Measurements from ENCODE around the gene IFNB1.
A peak's percentile ranks its signal among the peaks of the same experiment; 100 is the strongest.

Gene IFNB1

GRCh38 chr9:21060919-21061561, 16.7 kb downstream of the IFNB1 start:
- Histone ChIP-seq H3K4me3 (ENCODE audit: low read length) (no peak overlapping the region), H3K9me3 (replicated peaks; ENCODE audit: low read length) (no peaks in the 10 kb centered on the region), H3K9ac (ENCODE audit: low read depth, low read length) (no peak overlapping the region), H3K4me2 (ENCODE audit: low read length) (no peak overlapping the region), H3K27me3 (ENCODE audit: control insufficient read depth, insufficient read depth, low read length) (no peaks in the 10 kb centered on the region), H3K4me1 (ENCODE audit: control insufficient read depth, insufficient read depth, low read length) (no peaks in the 10 kb centered on the region), H3K36me3 (ENCODE audit: insufficient read depth, low read length) (no peaks in the 10 kb centered on the region)

- no peaks in the 10 kb centered on the region for H3K4me1 ChIP-seq (ENCODE audit: control insufficient read depth, insufficient read depth, low read length)
- no peak overlapping the region for H3K4me3 ChIP-seq (ENCODE audit: low read length)
- no peaks in the 10 kb centered on the region for H3K27me3 ChIP-seq (ENCODE audit: control insufficient read depth, insufficient read depth, low read length)
- no peaks in the 10 kb centered on the region for H3K36me3 ChIP-seq (ENCODE audit: insufficient read depth, low read length)
- no peak overlapping the region for H3K4me2 ChIP-seq (ENCODE audit: low read length)
- H3K9ac ChIP-seq (ENCODE audit: low read depth, low read length), result no peak overlapping the region
- no peaks in the 10 kb centered on the region for H3K9me3 ChIP-seq (replicated peaks; ENCODE audit: low read length)
Measured at GRCh38 chr9:21056931-21057330, 20.8 kb downstream of the IFNB1 start.

GRCh38 chr9:21053851-21054250, 23.9 kb downstream of the IFNB1 start:
- no peak overlapping the region for H3K4me3 ChIP-seq (ENCODE audit: low read length)
- H3K36me3 ChIP-seq (ENCODE audit: insufficient read depth, low read length), result no peaks in the 10 kb centered on the region
- no peak overlapping the region for H3K9ac ChIP-seq (ENCODE audit: low read depth, low read length)
- no peak overlapping the region for H3K4me2 ChIP-seq (ENCODE audit: low read length)
- H3K27me3 ChIP-seq (ENCODE audit: control insufficient read depth, insufficient read depth, low read length), result no peaks in the 10 kb centered on the region
- H3K9me3 ChIP-seq (replicated peaks; ENCODE audit: low read length), result no peaks in the 10 kb centered on the region
- H3K4me1 ChIP-seq (ENCODE audit: control insufficient read depth, insufficient read depth, low read length), result no peaks in the 10 kb centered on the region

- no peaks in the 10 kb centered on the region for H3K36me3 ChIP-seq (ENCODE audit: insufficient read depth, low read length)
- H3K4me2 ChIP-seq (ENCODE audit: low read length), result no peak overlapping the region
- H3K4me3 ChIP-seq (ENCODE audit: low read length), result no peak overlapping the region
- no peaks in the 10 kb centered on the region for H3K27me3 ChIP-seq (ENCODE audit: control insufficient read depth, insufficient read depth, low read length)
- no peaks in the 10 kb centered on the region for H3K9me3 ChIP-seq (replicated peaks; ENCODE audit: low read length)
- no peaks in the 10 kb centered on the region for H3K4me1 ChIP-seq (ENCODE audit: control insufficient read depth, insufficient read depth, low read length)
- no peak overlapping the region for H3K9ac ChIP-seq (ENCODE audit: low read depth, low read length)
Measured at GRCh38 chr9:21047281-21047691, 30.5 kb downstream of the IFNB1 start.

GRCh38 chr9:21043841-21044240, 33.9 kb downstream of the IFNB1 start:
- no peaks in the 10 kb centered on the region for H3K27me3 ChIP-seq (ENCODE audit: control insufficient read depth, insufficient read depth, low read length)
- H3K4me1 ChIP-seq (ENCODE audit: control insufficient read depth, insufficient read depth, low read length), result no peaks in the 10 kb centered on the region
- no peak overlapping the region for H3K4me3 ChIP-seq (ENCODE audit: low read length)
- no peak overlapping the region for H3K9ac ChIP-seq (ENCODE audit: low read depth, low read length)
- no peak overlapping the region for H3K4me2 ChIP-seq (ENCODE audit: low read length)
- no peaks in the 10 kb centered on the region for H3K36me3 ChIP-seq (ENCODE audit: insufficient read depth, low read length)
- H3K9me3 ChIP-seq (replicated peaks; ENCODE audit: low read length), result no peaks in the 10 kb centered on the region

- no peak overlapping the region for H3K4me3 ChIP-seq (ENCODE audit: low read length)
- no peak overlapping the region for H3K4me2 ChIP-seq (ENCODE audit: low read length)
- H3K36me3 ChIP-seq (ENCODE audit: insufficient read depth, low read length), result no peaks in the 10 kb centered on the region
- no peaks in the 10 kb centered on the region for H3K4me1 ChIP-seq (ENCODE audit: control insufficient read depth, insufficient read depth, low read length)
- H3K27me3 ChIP-seq (ENCODE audit: control insufficient read depth, insufficient read depth, low read length), result no peaks in the 10 kb centered on the region
- no peaks in the 10 kb centered on the region for H3K9me3 ChIP-seq (replicated peaks; ENCODE audit: low read length)
- H3K9ac ChIP-seq (ENCODE audit: low read depth, low read length), result no peak overlapping the region
Measured at GRCh38 chr9:21042466-21042865, 35.3 kb downstream of the IFNB1 start.

- Histone ChIP-seq H3K4me1 (ENCODE audit: control insufficient read depth, insufficient read depth, low read length) (no peaks in the 10 kb centered on the region), H3K4me2 (ENCODE audit: low read length) (no peak overlapping the region), H3K36me3 (ENCODE audit: insufficient read depth, low read length) (no peaks in the 10 kb centered on the region), H3K9ac (ENCODE audit: low read depth, low read length) (no peak overlapping the region), H3K9me3 (replicated peaks; ENCODE audit: low read length) (no peaks in the 10 kb centered on the region), H3K27me3 (ENCODE audit: control insufficient read depth, insufficient read depth, low read length) (no peaks in the 10 kb centered on the region), H3K4me3 (ENCODE audit: low read length) (no peak overlapping the region)
Measured at GRCh38 chr9:21039302-21039701, 38.4 kb downstream of the IFNB1 start.

GRCh38 chr9:21037278-21037677, 40.5 kb downstream of the IFNB1 start:
- no peaks in the 10 kb centered on the region for H3K36me3 ChIP-seq (ENCODE audit: insufficient read depth, low read length)
- H3K4me3 ChIP-seq (ENCODE audit: low read length), result no peak overlapping the region
- no peak overlapping the region for H3K9ac ChIP-seq (ENCODE audit: low read depth, low read length)
- H3K4me1 ChIP-seq (ENCODE audit: control insufficient read depth, insufficient read depth, low read length), result no peaks in the 10 kb centered on the region
- H3K27me3 ChIP-seq (ENCODE audit: control insufficient read depth, insufficient read depth, low read length), result no peaks in the 10 kb centered on the region
- no peaks in the 10 kb centered on the region for H3K9me3 ChIP-seq (replicated peaks; ENCODE audit: low read length)
- no peak overlapping the region for H3K4me2 ChIP-seq (ENCODE audit: low read length)

GRCh38 chr9:21031808-21032183, 45.9 kb downstream of the IFNB1 start:
- H3K36me3 ChIP-seq (ENCODE audit: insufficient read depth, low read length), result no peaks in the 10 kb centered on the region
- H3K4me3 ChIP-seq (ENCODE audit: low read length), result peak overlapping the region; percentile 64
- H3K9me3 ChIP-seq (replicated peaks; ENCODE audit: low read length), result no peaks in the 10 kb centered on the region
- H3K27me3 ChIP-seq (ENCODE audit: control insufficient read depth, insufficient read depth, low read length), result no peaks in the 10 kb centered on the region
- H3K9ac ChIP-seq (ENCODE audit: low read depth, low read length), result peak overlapping the region; percentile 53
- H3K4me2 ChIP-seq (ENCODE audit: low read length), result peak overlapping the region; percentile 77
- H3K4me1 ChIP-seq (ENCODE audit: control insufficient read depth, insufficient read depth, low read length), result peaks cover 28% of the 10 kb centered on the region

GRCh38 chr9:21031091-21031807, 46.5 kb downstream of the IFNB1 start, which contains the start of gene HACD4:
HACD4 (minus strand) TSS chr9:21031640; CDS start chr9:21031590, 50 bp downstream.
- H3K9me3 ChIP-seq (replicated peaks; ENCODE audit: low read length), result no peaks in the 10 kb centered on the region
- peak within 1 kb of the TSS; percentile 53 for H3K9ac ChIP-seq (ENCODE audit: low read depth, low read length)
- H3K4me2 ChIP-seq (ENCODE audit: low read length), result peak within 1 kb of the TSS; percentile 77
- H3K36me3 ChIP-seq (ENCODE audit: insufficient read depth, low read length), result no peaks in the 10 kb centered on the region
- H3K27me3 ChIP-seq (ENCODE audit: control insufficient read depth, insufficient read depth, low read length), result no peaks in the 10 kb centered on the region
- peak within 1 kb of the TSS; percentile 64 for H3K4me3 ChIP-seq (ENCODE audit: low read length)
- H3K4me1 ChIP-seq (ENCODE audit: control insufficient read depth, insufficient read depth, low read length), result peaks cover 31% of the 10 kb centered on the region

GRCh38 chr9:21030389-21031035, 47.2 kb downstream of the IFNB1 start:
- no peaks in the 10 kb centered on the region for H3K9me3 ChIP-seq (replicated peaks; ENCODE audit: low read length)
- peak overlapping the region; percentile 53 for H3K9ac ChIP-seq (ENCODE audit: low read depth, low read length)
- peak overlapping the region; percentile 77 for H3K4me2 ChIP-seq (ENCODE audit: low read length)
- peaks cover 31% of the 10 kb centered on the region for H3K4me1 ChIP-seq (ENCODE audit: control insufficient read depth, insufficient read depth, low read length)
- no peaks in the 10 kb centered on the region for H3K36me3 ChIP-seq (ENCODE audit: insufficient read depth, low read length)
- H3K27me3 ChIP-seq (ENCODE audit: control insufficient read depth, insufficient read depth, low read length), result no peaks in the 10 kb centered on the region
- H3K4me3 ChIP-seq (ENCODE audit: low read length), result peak overlapping the region; percentile 64

Measured in skeletal muscle satellite cell (primary cell).